Karpas-422 (cell line): Measurements from ENCODE around the gene BRD1. TPM values are rescaled to one million over a fixed set of nuclear protein-coding genes. Genes with fewer than 3 reads are reported as not detected.

Source experiments
- DNase-seq: peaks from one replicate; pipeline ENCODE4 v3.0.0-alpha.2; 2015
- H2AFZ ChIP-seq: fragments of 200-600 bp; sonication (generic); 2 replicates; pipeline ENCODE4 v1.6.1; 2014; ENCODE audit warnings: antibody characterized with exemption, low read length, mixed read lengths
- H3K27ac ChIP-seq: fragments of 200-600 bp; sonication (generic); 2 replicates; pipeline ENCODE4 v1.5.1; 2014; ENCODE audit warnings: mild to moderate bottlenecking, low read length, moderate library complexity
- H3K27me3 ChIP-seq: fragments of 200-600 bp; sonication (generic); 2 replicates; pipeline ENCODE4 v1.6.1; 2014; ENCODE audit warnings: low read length, mixed read lengths
- H3K36me3 ChIP-seq: fragments of 200-600 bp; sonication (generic); 2 replicates; pipeline ENCODE4 v1.6.1; 2014; ENCODE audit warnings: low read length, mixed read lengths; ENCODE audit not compliant: insufficient read depth
- H3K4me1 ChIP-seq: fragments of 200-600 bp; sonication (generic); 2 replicates; pipeline ENCODE4 v1.6.1; 2014; ENCODE audit warnings: mild to moderate bottlenecking, low read length, mixed read lengths
- H3K4me2 ChIP-seq: fragments of 200-600 bp; sonication (generic); 2 replicates; pipeline ENCODE4 v1.6.1; 2014; ENCODE audit warnings: low read length, low read depth, mild to moderate bottlenecking; ENCODE audit not compliant: poor library complexity, severe bottlenecking
- H3K4me3 ChIP-seq: fragments of 200-600 bp; sonication (generic); 2 replicates; pipeline ENCODE4 v1.5.1; 2014; ENCODE audit warnings: mild to moderate bottlenecking, antibody characterized with exemption, low read length, mixed read lengths
- H3K79me2 ChIP-seq: fragments of 200-600 bp; sonication (generic); 2 replicates; pipeline ENCODE4 v1.6.1; 2014; ENCODE audit warnings: mild to moderate bottlenecking, low read length, mixed read lengths
- H3K9ac ChIP-seq: fragments of 200-600 bp; sonication (generic); 2 replicates; pipeline ENCODE4 v1.6.0; 2014; ENCODE audit warnings: low read length
- H3K9me2 ChIP-seq: fragments of 200-600 bp; sonication (generic), shearing (Covaris generic); replicated peaks from 2 replicates; pipeline ENCODE4 v1.6.0; 2014; ENCODE audit warnings: mild to moderate bottlenecking, low read length, moderate library complexity; ENCODE audit not compliant: insufficient read depth
- H3K9me3 ChIP-seq: fragments of 300-700, 200-600 bp; sonication (generic); 2 replicates; pipeline ENCODE4 v1.6.1; 2014; ENCODE audit warnings: low read length, mixed read lengths
- H4K20me1 ChIP-seq: fragments of 200-600 bp; sonication (generic); 2 replicates; pipeline ENCODE4 v1.6.1; 2014; ENCODE audit warnings: mild to moderate bottlenecking, antibody characterized with exemption, low read length, low read depth; ENCODE audit not compliant: insufficient read depth
- total RNA-seq: library from RNA; depleted of rRNA; stranded (reverse); fragments of >200 nt; shearing (Covaris generic); gene quantifications from 2 replicates; pipeline ENCODE4 v1.2.3, GENCODE V29; 2014; ENCODE audit warnings: low replicate concordance; rRNA removed

BRD1 gene
- total RNA-seq = 16.0 and 27.3 TPM in 2 replicates

GRCh38 chr22:49827853-49828598 lies at the start of gene BRD1:
BRD1 (minus strand) TSS chr22:49827873; CDS start chr22:49824317, 3,556 bp downstream.
- H2AFZ ChIP-seq = peak within 1 kb of the TSS; percentile 88
- H4K20me1 ChIP-seq = peaks cover 37% of the 10 kb centered on the region
- H3K4me3 ChIP-seq = peak within 1 kb of the TSS; percentile 100
- peak within 1 kb of the TSS; percentile 99 for H3K9ac ChIP-seq
- peak; percentile 88 for DNase-seq
- H3K79me2 ChIP-seq = peaks cover 41% of the 10 kb centered on the region
- H3K9me2 ChIP-seq = no peaks in the 10 kb centered on the region
- peak within 1 kb of the TSS; percentile 91 for H3K4me2 ChIP-seq
- no peaks in the 10 kb centered on the region for H3K27me3 ChIP-seq
- H3K4me1 ChIP-seq = peaks cover 35% of the 10 kb centered on the region
- H3K36me3 ChIP-seq = peaks cover 22% of the 10 kb centered on the region; the same call in 1 of the 2 replicates
- H3K9me3 ChIP-seq = no peaks in the 10 kb centered on the region
- peak within 1 kb of the TSS; percentile 42; the same call in 1 of the 2 replicates for H3K27ac ChIP-seq

DNA sequence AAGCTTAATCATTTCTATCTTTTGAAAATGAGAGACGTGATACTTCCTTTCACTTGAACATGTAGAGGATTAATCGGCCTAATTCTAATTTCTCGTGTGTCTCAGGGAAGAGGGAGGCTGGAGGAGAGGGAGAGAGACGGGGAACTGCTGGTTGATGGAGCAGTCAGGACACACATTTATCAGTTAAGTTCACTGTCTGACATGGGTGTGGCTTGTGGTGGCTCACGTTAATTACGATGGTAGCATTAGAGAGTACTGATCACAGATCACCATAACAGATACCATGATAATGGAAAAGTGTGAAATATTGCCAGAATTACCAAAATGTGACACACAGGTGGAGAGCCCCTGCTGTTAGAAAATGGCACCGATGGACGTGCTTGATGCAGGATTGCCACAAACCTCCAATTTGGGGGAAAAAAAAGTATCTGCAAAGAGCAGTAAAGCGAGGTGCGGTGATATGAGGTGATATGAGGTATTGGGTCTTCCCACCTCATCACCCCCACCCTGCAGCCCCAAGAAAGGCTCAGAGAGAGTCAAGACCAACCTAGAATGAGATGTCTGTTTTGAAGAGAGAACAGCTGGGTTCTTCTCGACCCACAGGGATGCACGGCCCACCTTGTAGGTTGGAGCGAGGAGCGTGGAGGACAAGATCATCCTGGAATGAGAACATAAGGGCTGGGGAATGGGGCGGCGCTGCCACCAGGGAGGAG lies 45.7 kb upstream of the BRD1 start:
- Histone ChIP-seq H3K9ac (no peak overlapping the region), H4K20me1 (no peaks in the 10 kb centered on the region; the same call in 1 of the 2 replicates), H3K4me2 (no peak overlapping the region), H3K79me2 (peaks cover 92% of the 10 kb centered on the region), H2AFZ (no peak overlapping the region), H3K9me3 (peaks cover 6% of the 10 kb centered on the region; the same call in 1 of the 2 replicates), H3K27me3 (no peaks in the 10 kb centered on the region), H3K27ac (no peak overlapping the region), H3K4me1 (no peaks in the 10 kb centered on the region), H3K4me3 (no peak overlapping the region), H3K9me2 (no peaks in the 10 kb centered on the region), H3K36me3 (peaks cover 15% of the 10 kb centered on the region)
- no peak for DNase-seq

- Histone ChIP-seq H2AFZ (no peak overlapping the region), H4K20me1 (no peaks in the 10 kb centered on the region; the same call in 1 of the 2 replicates), H3K4me2 (no peak overlapping the region), H3K9me3 (peaks cover 6% of the 10 kb centered on the region; the same call in 1 of the 2 replicates), H3K27ac (no peak overlapping the region), H3K4me1 (no peaks in the 10 kb centered on the region), H3K36me3 (peaks cover 23% of the 10 kb centered on the region), H3K4me3 (no peak overlapping the region), H3K27me3 (no peaks in the 10 kb centered on the region), H3K79me2 (peaks cover 92% of the 10 kb centered on the region), H3K9ac (no peak overlapping the region), H3K9me2 (no peaks in the 10 kb centered on the region)
- no peak for DNase-seq
Observed at GRCh38 chr22:49872347-49872746, 44.7 kb upstream of the BRD1 start.

DNA sequence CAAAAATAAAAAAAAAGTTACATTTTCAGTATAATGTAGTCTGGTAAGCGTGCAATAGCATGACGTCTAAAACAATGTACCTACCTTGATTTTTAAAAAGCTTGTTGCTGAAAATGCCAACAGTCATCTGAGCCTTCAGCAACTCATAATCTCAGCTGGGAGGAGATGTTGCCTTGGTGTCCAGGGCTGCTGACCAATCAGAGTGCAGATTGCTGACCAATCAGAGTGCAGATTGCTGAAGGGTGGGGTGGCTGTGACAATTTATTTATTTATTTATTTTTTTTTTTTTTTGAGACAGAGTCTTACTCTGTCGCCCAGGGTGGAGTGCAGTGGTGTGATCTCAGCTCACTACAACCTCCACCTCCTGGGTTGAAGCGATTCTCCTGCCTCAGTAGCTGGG lies 43.8 kb upstream of the BRD1 start:
- Histone ChIP-seq H3K9me3 (peaks cover 9% of the 10 kb centered on the region), H3K79me2 (peaks cover 94% of the 10 kb centered on the region), H3K9ac (no peak overlapping the region), H3K4me2 (no peak overlapping the region), H3K9me2 (no peaks in the 10 kb centered on the region), H4K20me1 (no peaks in the 10 kb centered on the region; the same call in 1 of the 2 replicates), H3K27ac (no peak overlapping the region), H3K4me1 (no peaks in the 10 kb centered on the region), H2AFZ (no peak overlapping the region), H3K36me3 (peaks cover 21% of the 10 kb centered on the region), H3K4me3 (no peak overlapping the region), H3K27me3 (no peaks in the 10 kb centered on the region)
- peak; percentile 43 for DNase-seq

DNA sequence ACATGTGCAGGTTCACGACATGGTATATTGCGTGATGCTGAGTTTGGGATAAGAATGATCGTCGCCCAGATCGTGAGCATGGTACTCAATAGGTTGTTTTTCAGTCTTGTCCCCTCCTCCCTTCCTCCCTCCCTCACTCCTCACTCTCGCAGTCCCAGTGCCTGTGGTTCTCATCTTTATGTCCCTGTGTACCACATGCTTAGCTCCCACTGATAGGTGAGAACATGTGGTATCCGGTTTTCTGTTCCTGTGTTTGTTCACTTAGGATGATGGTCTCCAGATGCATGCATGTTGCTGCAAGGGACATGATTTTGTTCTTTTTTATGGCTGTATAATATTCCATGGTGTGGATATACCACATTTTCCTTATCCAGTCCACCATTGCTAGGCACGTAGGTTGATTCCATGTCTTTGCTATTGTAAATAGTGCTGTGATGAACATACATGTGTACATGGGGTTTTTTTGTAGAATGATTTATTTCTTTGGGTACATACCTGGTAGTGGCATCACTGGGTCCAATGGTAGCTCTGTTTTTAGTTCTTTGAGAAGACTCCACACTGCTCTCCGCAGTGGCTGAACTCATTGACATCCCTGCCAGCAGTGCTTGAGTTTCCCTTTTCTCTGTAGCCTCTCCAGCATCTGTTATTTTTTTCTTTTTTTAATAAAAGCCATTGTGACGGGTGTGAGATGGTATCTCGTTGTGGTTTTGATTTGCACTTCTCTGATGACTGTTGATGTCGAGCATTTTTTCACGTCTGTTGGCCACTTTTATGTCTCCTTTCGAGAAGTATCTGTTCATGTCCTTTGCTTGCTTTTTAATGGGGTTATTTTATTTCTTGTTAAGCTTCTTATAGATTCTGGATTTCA lies 42.4 kb upstream of the BRD1 start:
- Histone ChIP-seq H4K20me1 (no peaks in the 10 kb centered on the region; the same call in 1 of the 2 replicates), H3K36me3 (peaks cover 14% of the 10 kb centered on the region), H2AFZ (no peak overlapping the region), H3K9me3 (peaks cover 9% of the 10 kb centered on the region), H3K9ac (no peak overlapping the region), H3K27ac (no peak overlapping the region), H3K79me2 (peaks cover 94% of the 10 kb centered on the region), H3K9me2 (no peaks in the 10 kb centered on the region), H3K4me1 (no peaks in the 10 kb centered on the region), H3K4me2 (no peak overlapping the region), H3K4me3 (no peak overlapping the region), H3K27me3 (no peaks in the 10 kb centered on the region)
- no peak for DNase-seq

DNA sequence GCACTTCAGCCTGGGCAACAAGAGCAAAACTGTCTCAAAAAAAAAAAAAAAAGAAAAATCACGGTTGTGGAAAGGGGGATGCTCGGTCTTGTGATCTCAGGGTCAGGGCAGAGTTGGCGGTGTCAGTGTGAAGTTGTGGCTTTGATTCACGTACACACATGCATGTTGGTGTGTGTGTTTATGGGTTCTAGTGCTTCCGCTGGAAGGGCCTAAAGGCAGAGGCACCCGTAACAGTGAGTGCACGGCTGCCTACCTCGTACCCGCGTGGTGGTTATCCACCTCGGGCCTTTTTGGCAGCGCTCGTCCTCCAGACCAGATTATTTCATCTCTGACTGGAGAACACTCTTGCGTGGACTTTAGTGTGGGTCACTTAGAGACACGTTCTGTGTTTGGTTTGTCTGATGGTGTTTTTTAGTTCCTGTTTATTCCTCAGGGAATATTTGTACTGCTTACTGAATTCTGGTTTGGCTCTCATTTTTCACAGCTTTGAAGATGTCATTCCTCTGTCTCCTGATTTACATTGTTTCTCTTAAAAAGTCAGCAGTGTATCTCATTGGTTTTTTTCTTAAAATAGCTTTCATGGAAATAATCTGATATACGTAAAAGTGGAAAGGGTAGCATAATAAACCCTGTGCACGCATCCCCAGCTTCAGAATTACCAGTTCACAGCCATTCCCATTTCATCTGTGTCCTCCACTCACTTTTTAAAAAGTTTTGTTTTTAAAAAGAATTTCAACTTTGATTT lies 41.6 kb upstream of the BRD1 start:
- Histone ChIP-seq H3K9me3 (peaks cover 9% of the 10 kb centered on the region), H3K9me2 (no peaks in the 10 kb centered on the region), H3K27me3 (no peaks in the 10 kb centered on the region), H2AFZ (no peak overlapping the region), H3K79me2 (peaks cover 98% of the 10 kb centered on the region), H3K4me3 (no peak overlapping the region), H3K4me2 (no peak overlapping the region), H3K9ac (no peak overlapping the region), H3K27ac (no peak overlapping the region), H3K4me1 (no peaks in the 10 kb centered on the region), H4K20me1 (no peaks in the 10 kb centered on the region; the same call in 1 of the 2 replicates), H3K36me3 (peaks cover 16% of the 10 kb centered on the region)
- no peak for DNase-seq

DNA sequence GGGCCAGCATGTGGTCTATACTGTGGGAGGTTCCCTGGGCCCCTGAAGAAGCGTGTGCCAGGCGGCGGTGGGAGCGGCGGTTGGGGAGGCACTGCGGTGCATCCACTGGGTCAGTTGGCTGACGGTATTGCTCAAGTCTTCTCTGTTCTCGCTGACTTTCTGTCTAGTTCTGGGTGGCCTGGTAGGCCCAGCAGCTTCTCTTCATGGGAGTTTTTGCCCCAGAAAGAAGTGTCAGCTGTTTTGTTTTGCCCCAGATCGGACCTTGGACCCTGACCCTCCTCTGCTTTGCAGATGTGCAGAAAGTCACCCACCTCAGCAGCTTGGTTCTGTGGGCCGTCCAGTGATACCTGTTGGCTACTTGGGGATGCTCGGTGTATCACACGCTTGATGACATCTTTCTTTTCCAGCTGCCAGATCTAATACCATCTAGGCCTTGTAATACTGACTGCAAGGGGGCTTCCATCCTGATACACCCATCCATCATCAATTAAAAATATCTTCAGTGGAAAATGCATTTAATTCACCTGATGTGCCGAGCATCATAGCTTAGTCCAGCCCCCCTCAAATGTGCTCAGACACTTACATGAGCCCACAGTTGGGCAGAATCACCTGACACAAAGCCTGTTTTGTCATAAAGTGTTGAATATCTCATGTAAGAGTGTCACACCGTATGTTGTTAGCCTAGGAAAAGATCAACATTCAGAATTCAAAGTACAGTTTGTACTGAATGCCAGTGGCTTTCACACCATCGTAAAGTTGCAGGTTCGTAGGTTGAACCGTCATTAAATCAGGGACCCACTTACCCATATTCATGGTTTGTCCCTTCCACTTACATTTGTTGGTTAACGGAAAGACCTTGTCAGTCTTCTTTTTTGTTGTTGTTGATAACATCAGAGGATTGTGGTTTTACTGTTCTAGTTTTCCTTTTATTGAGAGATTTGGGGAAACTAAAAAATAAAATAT lies 39.9 kb upstream of the BRD1 start:
- H3K27me3 ChIP-seq = no peaks in the 10 kb centered on the region
- no peak overlapping the region for H3K4me3 ChIP-seq
- no peak overlapping the region for H3K9ac ChIP-seq
- no peak overlapping the region for H3K4me2 ChIP-seq
- H3K4me1 ChIP-seq = no peaks in the 10 kb centered on the region
- DNase-seq = no peak
- H3K9me2 ChIP-seq = no peaks in the 10 kb centered on the region
- H3K9me3 ChIP-seq = peaks cover 9% of the 10 kb centered on the region
- H3K79me2 ChIP-seq = peaks cover 98% of the 10 kb centered on the region
- peaks cover 16% of the 10 kb centered on the region; the same call in 1 of the 2 replicates for H3K36me3 ChIP-seq
- no peak overlapping the region for H2AFZ ChIP-seq
- H3K27ac ChIP-seq = no peak overlapping the region
- no peaks in the 10 kb centered on the region; the same call in 1 of the 2 replicates for H4K20me1 ChIP-seq
